ENCODE results near the gene ATP10D. TPM values are rescaled to one million over a fixed set of nuclear protein-coding genes. Genes with fewer than 3 reads are reported as not detected.

ATP10D gene
- 10 to 100 TPM in 1 of 4 donors, 1 to 10 TPM in 1, under 1 TPM in 2; 0.81 to 11.9 (median 3.6) TPM for polyA plus RNA-seq
- long read RNA-seq, donor 1, partial matches to known transcripts, result 0 of 1 reads
- long read RNA-seq, donor 1, other reads (novel, unspliced or antisense), result 0 of 1 reads
- long read RNA-seq, donor 2, partial matches to known transcripts, result 0 of 1 reads
- long read RNA-seq, donor 2, other reads (novel, unspliced or antisense), result 0 of 1 reads
- long read RNA-seq, donor 3, partial matches to known transcripts, result 0 of 3 reads
- long read RNA-seq, donor 3, other reads (novel, unspliced or antisense), result 0 of 3 reads
- long read RNA-seq, donor 4, result 0 reads
- long read RNA-seq, donor 5, result 0 reads
- long read RNA-seq, donor 6, result 0 reads
- long read RNA-seq, donor 7, result 0 reads
- long read RNA-seq, donor 8, result 0 reads
- long read RNA-seq, donor 9, result 0 reads
- long read RNA-seq, donor 10, partial matches to known transcripts, result 0 of 2 reads
- long read RNA-seq, donor 10, other reads (novel, unspliced or antisense), result 0 of 2 reads

GRCh38 chr4:47485047-47485692 is at the start of gene ATP10D:
TSS of gene ATP10D (plus strand) at chr4:47485275. CDS start at chr4:47512541, 27,266 bp downstream.
- Histone ChIP-seq H3K9me3 (ENCODE audit: control insufficient read depth in 2 of 2, insufficient read depth in 1 of 2, low read depth in 1 of 2, low read length in 1 of 2) (peaks cover 0 to 3% of the 10 kb centered on the region in 2 donors), H3K4me3 (ENCODE audit: low read depth in 1 of 3, low read length in 3 of 3) (peak within 1 kb of the TSS; percentile 50 to 75 (median 59)), H3K4me1 (ENCODE audit: control insufficient read depth in 3 of 3, insufficient read depth in 2 of 3, low read depth in 1 of 3, low read length in 2 of 3) (peaks cover 0 to 2% (median 0%) of the 10 kb centered on the region in 3 donors), H3K27me3 (ENCODE audit: control insufficient read depth in 3 of 3, insufficient read depth in 3 of 3, low read length in 3 of 3) (no peaks in the 10 kb centered on the region), H3K27ac (ENCODE audit: low read depth in 1 of 3, low read length in 2 of 3) (peak within 1 kb of the TSS; percentile 72 to 99 (median 94)), H3K36me3 (ENCODE audit: control insufficient read depth in 3 of 3, insufficient read depth in 2 of 3, low read depth in 1 of 3, low read length in 3 of 3) (no peaks in the 10 kb centered on the region)
- FAIRE-seq (no peak), DNase-seq (peak; percentile 91 to 96)
- WGBS, 3 donors, result 0 to 1% (median 1%) methylated on average over 24 to 34 of the region's 34 CpGs

- H3K36me3 ChIP-seq (ENCODE audit: control insufficient read depth in 3 of 3, insufficient read depth in 2 of 3, low read depth in 1 of 3, low read length in 3 of 3), result no peaks in the 10 kb centered on the region
- DNase-seq (no peak), FAIRE-seq (no peak)
- WGBS, 3 donors, result 63 to 76% (median 71%) methylated on average over 5 of the region's 5 CpGs
- H3K9me3 ChIP-seq (ENCODE audit: control insufficient read depth in 2 of 2, insufficient read depth in 1 of 2, low read depth in 1 of 2, low read length in 1 of 2), result no peaks in the 10 kb centered on the region
- no peak overlapping the region for H3K27ac ChIP-seq (ENCODE audit: low read depth in 1 of 3, low read length in 2 of 3)
- no peaks in the 10 kb centered on the region for H3K4me1 ChIP-seq (ENCODE audit: control insufficient read depth in 3 of 3, insufficient read depth in 2 of 3, low read depth in 1 of 3, low read length in 2 of 3)
- no peaks in the 10 kb centered on the region for H3K27me3 ChIP-seq (ENCODE audit: control insufficient read depth in 3 of 3, insufficient read depth in 3 of 3, low read length in 3 of 3)
- no peak overlapping the region for H3K4me3 ChIP-seq (ENCODE audit: low read depth in 1 of 3, low read length in 3 of 3)
Measured at GRCh38 chr4:47442980-47443379, 42.1 kb upstream of the ATP10D start.

GRCh38 chr4:47444031-47444430 is 41.0 kb upstream of the ATP10D start:
- H3K27ac ChIP-seq (ENCODE audit: low read depth in 1 of 3, low read length in 2 of 3), result no peak overlapping the region
- H3K4me3 ChIP-seq (ENCODE audit: low read depth in 1 of 3, low read length in 3 of 3), result no peak overlapping the region
- 95 to 99% (median 99%) methylated on average over 2 of the region's 2 CpGs for WGBS, 3 donors
- DNase-seq (no peak), FAIRE-seq (no peak)
- H3K9me3 ChIP-seq (ENCODE audit: control insufficient read depth in 2 of 2, insufficient read depth in 1 of 2, low read depth in 1 of 2, low read length in 1 of 2), result no peaks in the 10 kb centered on the region
- no peaks in the 10 kb centered on the region for H3K4me1 ChIP-seq (ENCODE audit: control insufficient read depth in 3 of 3, insufficient read depth in 2 of 3, low read depth in 1 of 3, low read length in 2 of 3)
- no peaks in the 10 kb centered on the region for H3K27me3 ChIP-seq (ENCODE audit: control insufficient read depth in 3 of 3, insufficient read depth in 3 of 3, low read length in 3 of 3)
- no peaks in the 10 kb centered on the region for H3K36me3 ChIP-seq (ENCODE audit: control insufficient read depth in 3 of 3, insufficient read depth in 2 of 3, low read depth in 1 of 3, low read length in 3 of 3)

- H3K4me3 ChIP-seq (ENCODE audit: low read depth in 1 of 3, low read length in 3 of 3), result no peak overlapping the region
- H3K27ac ChIP-seq (ENCODE audit: low read depth in 1 of 3, low read length in 2 of 3), result no peak overlapping the region
- 75 to 86% (median 80%) methylated on average over 4 of the region's 4 CpGs for WGBS, 3 donors
- H3K4me1 ChIP-seq (ENCODE audit: control insufficient read depth in 3 of 3, insufficient read depth in 2 of 3, low read depth in 1 of 3, low read length in 2 of 3), result no peaks in the 10 kb centered on the region
- H3K27me3 ChIP-seq (ENCODE audit: control insufficient read depth in 3 of 3, insufficient read depth in 3 of 3, low read length in 3 of 3), result no peaks in the 10 kb centered on the region
- H3K36me3 ChIP-seq (ENCODE audit: control insufficient read depth in 3 of 3, insufficient read depth in 2 of 3, low read depth in 1 of 3, low read length in 3 of 3), result peaks cover 6 to 17% (median 9%) of the 10 kb centered on the region in 3 donors
- H3K9me3 ChIP-seq (ENCODE audit: control insufficient read depth in 2 of 2, insufficient read depth in 1 of 2, low read depth in 1 of 2, low read length in 1 of 2), result no peaks in the 10 kb centered on the region
- DNase-seq, result no peak
- FAIRE-seq, result no peak
Measured at GRCh38 chr4:47451657-47452056, 33.4 kb upstream of the ATP10D start.

GRCh38 chr4:47462799-47463234 is 22.3 kb upstream of the ATP10D start:
- Histone ChIP-seq H3K27me3 (ENCODE audit: control insufficient read depth in 3 of 3, insufficient read depth in 3 of 3, low read length in 3 of 3) (no peaks in the 10 kb centered on the region), H3K9me3 (ENCODE audit: control insufficient read depth in 2 of 2, insufficient read depth in 1 of 2, low read depth in 1 of 2, low read length in 1 of 2) (no peaks in the 10 kb centered on the region), H3K4me1 (ENCODE audit: control insufficient read depth in 3 of 3, insufficient read depth in 2 of 3, low read depth in 1 of 3, low read length in 2 of 3) (peaks cover 7 to 9% (median 8%) of the 10 kb centered on the region in 3 donors), H3K27ac (ENCODE audit: low read depth in 1 of 3, low read length in 2 of 3) (peak overlapping the region in 2 of 3 donors; percentile 59 to 69), H3K36me3 (ENCODE audit: control insufficient read depth in 3 of 3, insufficient read depth in 2 of 3, low read depth in 1 of 3, low read length in 3 of 3) (no peaks in the 10 kb centered on the region), H3K4me3 (ENCODE audit: low read depth in 1 of 3, low read length in 3 of 3) (peak overlapping the region; percentile 64 to 92 (median 86))
- no peak for FAIRE-seq
- DNase-seq, result no peak
- 1 to 4% (median 3%) methylated on average over 6 of the region's 6 CpGs for WGBS, 3 donors

GRCh38 chr4:47463235-47463956 is 21.7 kb upstream of the ATP10D start, which contains the start of gene COMMD8:
TSS of gene COMMD8 (minus strand) at chr4:47463702. CDS start at chr4:47463651, 51 bp downstream.
- Histone ChIP-seq H3K4me1 (ENCODE audit: control insufficient read depth in 3 of 3, insufficient read depth in 2 of 3, low read depth in 1 of 3, low read length in 2 of 3) (peaks cover 7 to 9% (median 8%) of the 10 kb centered on the region in 3 donors), H3K27me3 (ENCODE audit: control insufficient read depth in 3 of 3, insufficient read depth in 3 of 3, low read length in 3 of 3) (no peaks in the 10 kb centered on the region), H3K4me3 (ENCODE audit: low read depth in 1 of 3, low read length in 3 of 3) (peak within 1 kb of the TSS; percentile 64 to 92 (median 86)), H3K9me3 (ENCODE audit: control insufficient read depth in 2 of 2, insufficient read depth in 1 of 2, low read depth in 1 of 2, low read length in 1 of 2) (no peaks in the 10 kb centered on the region), H3K27ac (ENCODE audit: low read depth in 1 of 3, low read length in 2 of 3) (peak within 1 kb of the TSS; percentile 59 to 69 (median 69)), H3K36me3 (ENCODE audit: control insufficient read depth in 3 of 3, insufficient read depth in 2 of 3, low read depth in 1 of 3, low read length in 3 of 3) (no peaks in the 10 kb centered on the region)
- WGBS, 3 donors, result 0 to 1% (median 0%) methylated on average over 49 to 51 of the region's 51 CpGs
- FAIRE-seq (no peak), DNase-seq (peak; percentile 97)

GRCh38 chr4:47465004-47465403 is 20.1 kb upstream of the ATP10D start:
- H3K4me3 ChIP-seq (ENCODE audit: low read depth in 1 of 3, low read length in 3 of 3), result no peak overlapping the region
- H3K4me1 ChIP-seq (ENCODE audit: control insufficient read depth in 3 of 3, insufficient read depth in 2 of 3, low read depth in 1 of 3, low read length in 2 of 3), result peaks cover 7 to 9% (median 8%) of the 10 kb centered on the region in 3 donors
- H3K27me3 ChIP-seq (ENCODE audit: control insufficient read depth in 3 of 3, insufficient read depth in 3 of 3, low read length in 3 of 3), result no peaks in the 10 kb centered on the region
- no peaks in the 10 kb centered on the region for H3K9me3 ChIP-seq (ENCODE audit: control insufficient read depth in 2 of 2, insufficient read depth in 1 of 2, low read depth in 1 of 2, low read length in 1 of 2)
- no peak overlapping the region for H3K27ac ChIP-seq (ENCODE audit: low read depth in 1 of 3, low read length in 2 of 3)
- no peak for DNase-seq
- 63 to 69% (median 65%) methylated on average over 2 of the region's 2 CpGs for WGBS, 3 donors
- H3K36me3 ChIP-seq (ENCODE audit: control insufficient read depth in 3 of 3, insufficient read depth in 2 of 3, low read depth in 1 of 3, low read length in 3 of 3), result no peaks in the 10 kb centered on the region
- FAIRE-seq, result no peak
